ENCODE measurements around the gene SLC40A1.

Gene SLC40A1

DNA sequence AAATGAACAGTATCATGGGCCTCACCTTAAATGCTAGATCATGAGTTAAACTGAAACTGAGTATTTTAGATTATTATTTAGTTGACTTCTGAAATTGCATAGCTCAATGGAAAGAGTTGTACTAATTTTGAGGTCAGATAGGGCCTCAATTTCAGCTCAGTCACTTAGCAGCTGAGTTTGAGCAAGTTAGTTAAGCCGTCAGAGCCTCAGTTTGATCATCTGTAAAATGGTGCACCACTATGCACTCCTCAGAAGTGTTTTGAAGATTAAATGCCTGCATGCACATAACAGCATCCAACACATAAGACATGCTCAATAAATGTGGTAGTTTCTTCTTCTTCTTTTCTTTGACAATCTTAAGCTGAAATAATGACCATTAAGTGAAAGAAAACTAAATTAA is 42.5 kb upstream of the SLC40A1 start:
- TF ChIP-seq, protein P1, sequence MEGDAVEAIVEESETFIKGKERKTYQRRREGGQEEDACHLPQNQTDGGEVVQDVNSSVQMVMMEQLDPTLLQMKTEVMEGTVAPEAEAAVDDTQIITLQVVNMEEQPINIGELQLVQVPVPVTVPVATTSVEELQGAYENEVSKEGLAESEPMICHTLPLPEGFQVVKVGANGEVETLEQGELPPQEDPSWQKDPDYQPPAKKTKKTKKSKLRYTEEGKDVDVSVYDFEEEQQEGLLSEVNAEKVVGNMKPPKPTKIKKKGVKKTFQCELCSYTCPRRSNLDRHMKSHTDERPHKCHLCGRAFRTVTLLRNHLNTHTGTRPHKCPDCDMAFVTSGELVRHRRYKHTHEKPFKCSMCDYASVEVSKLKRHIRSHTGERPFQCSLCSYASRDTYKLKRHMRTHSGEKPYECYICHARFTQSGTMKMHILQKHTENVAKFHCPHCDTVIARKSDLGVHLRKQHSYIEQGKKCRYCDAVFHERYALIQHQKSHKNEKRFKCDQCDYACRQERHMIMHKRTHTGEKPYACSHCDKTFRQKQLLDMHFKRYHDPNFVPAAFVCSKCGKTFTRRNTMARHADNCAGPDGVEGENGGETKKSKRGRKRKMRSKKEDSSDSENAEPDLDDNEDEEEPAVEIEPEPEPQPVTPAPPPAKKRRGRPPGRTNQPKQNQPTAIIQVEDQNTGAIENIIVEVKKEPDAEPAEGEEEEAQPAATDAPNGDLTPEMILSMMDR (IDR thresholded peaks at IDR 0.05) = no peak

DNA sequence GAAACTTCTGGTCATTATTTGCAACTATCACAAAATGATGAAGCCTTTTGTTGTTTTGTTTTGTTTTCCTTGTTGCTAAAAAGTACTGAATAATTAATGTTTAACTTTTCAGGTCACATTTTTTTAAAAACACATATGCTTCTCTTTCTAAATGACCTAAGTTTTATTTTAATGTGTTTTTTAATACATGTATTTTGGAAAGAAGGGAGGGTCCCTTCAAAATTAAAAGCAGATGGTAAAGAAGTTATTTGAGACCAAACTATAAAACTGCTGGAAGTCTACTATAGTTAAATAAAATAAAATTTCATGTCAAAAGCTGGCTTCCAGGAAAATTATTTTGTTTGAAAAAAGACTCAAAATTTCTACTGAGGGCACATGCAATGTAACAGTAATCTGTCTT is 41.2 kb upstream of the SLC40A1 start:
- TF ChIP-seq, protein P1 (IDR thresholded peaks at IDR 0.05) = no peak

DNA sequence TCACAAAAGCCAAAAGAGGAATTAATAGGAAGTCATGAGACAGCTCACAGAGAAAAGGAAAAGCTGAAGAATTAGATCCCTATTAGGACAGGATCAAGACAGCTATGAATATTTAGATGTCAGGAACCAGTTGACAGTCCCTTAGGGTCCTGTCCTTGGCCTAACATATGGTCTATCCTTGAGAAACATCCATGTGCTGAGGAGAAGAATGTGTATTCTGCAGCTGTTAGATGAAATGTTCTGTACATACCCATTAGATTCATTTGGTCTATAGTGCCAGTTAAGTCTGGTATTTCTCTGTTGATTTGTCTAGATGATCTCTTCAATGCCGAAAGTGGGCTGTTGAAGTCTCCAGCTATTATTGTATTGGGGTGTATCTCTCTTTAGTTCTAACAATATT is 37.6 kb upstream of the SLC40A1 start:
- TF ChIP-seq, protein P1 (IDR thresholded peaks at IDR 0.05) = no peak

DNA sequence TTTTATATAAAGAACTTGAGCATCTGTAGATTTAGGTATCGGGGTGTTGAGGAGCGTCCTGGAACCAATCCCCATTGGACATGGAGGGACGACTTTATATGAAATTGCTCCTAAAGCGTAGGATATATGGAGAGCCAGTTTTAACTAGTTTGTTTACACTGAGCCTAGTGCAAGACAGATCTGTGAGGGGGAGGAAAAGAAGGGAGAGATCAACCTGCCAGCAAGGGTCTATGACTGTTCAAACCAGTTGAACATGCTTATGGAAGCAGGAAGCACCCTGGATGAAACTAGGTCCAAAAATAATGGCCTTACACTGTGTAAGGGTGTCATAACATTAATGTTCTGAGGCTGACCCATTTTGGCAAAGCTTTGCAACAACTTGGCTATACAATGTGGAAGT is 34.0 kb upstream of the SLC40A1 start:
- TF ChIP-seq, protein P1 (IDR thresholded peaks at IDR 0.05) = no peak

DNA sequence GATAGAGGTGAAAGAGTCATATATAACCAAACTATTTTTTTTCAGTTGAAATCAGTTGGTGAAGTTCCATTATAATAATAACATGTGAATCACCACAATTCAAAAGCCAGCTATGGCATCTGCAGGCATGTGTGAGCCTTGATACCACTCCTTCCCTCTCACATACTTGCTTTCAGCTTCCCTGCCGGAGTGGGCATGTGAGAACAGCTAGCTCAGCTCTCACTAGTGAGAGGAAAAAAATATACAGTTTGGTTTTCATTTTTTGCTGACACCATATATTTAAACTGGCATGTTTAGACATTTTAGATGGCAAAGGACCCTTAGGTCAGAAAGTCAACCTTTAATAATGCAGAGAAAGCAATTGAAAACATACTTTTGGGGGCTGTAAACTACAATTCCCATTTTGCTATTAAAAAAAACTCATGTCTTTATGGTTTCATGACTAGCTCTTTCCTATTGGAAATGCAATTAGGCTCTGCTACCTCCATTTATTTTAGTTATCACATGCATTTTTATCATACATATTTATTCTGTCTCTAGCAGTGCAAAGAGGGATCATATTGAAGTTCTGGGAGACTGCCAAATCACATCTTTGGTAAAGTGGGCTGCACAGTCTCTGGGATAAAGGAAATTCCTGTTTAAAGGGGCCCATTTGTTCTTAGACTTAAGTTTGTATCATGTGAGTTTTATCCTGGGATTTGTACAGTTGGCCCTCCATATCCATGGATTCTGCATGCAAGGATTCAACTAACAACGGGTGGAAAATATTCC is 33.2 kb upstream of the SLC40A1 start:
- TF ChIP-seq, protein P1 (IDR thresholded peaks at IDR 0.05) = no peak

DNA sequence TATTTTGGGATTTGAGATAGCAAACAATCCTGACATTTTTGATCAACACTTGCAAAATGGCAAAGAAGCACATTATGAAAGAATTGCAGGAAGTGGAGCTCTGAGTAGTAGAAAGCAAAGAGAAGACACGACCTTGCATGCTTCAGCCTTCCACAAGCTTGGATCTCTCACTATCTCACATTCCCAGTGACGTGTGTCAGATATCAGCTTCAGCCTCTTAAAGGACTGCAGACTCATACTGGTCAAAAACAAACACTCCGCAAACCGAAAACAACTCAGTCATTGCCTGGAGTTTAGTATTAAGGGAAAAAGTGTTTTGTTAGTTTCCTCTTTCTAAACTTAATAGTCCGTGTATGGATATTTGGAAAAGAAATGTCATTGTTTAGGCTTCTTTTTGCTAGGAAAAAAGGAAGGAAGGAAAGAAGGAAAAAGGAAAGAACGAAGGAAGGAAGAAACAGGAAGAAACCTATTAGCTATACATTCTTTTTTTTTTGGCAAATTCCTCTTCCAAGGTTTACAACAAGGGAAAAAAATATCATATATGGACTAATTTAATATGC is 32.6 kb upstream of the SLC40A1 start:
- TF ChIP-seq, protein P1 (IDR thresholded peaks at IDR 0.05) = no peak

DNA sequence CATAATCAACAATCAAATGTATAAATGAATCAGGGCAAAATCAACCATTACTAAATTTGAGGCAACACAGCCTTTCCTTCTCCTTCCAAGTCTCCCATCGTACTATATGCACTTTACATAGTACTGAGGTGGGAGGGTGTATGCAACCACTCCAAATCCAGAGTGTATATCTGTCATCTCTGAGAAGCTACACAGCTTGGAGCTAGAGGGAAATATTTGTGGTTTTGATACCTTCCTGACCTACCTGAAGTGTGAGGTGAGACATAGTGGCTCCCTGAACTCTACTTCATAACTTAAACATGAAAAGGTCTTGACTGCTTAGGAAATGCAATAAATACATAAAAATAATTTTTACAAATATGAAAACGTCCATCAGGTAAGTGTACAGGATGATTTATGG is 30.1 kb upstream of the SLC40A1 start:
- TF ChIP-seq, protein P1 (IDR thresholded peaks at IDR 0.05) = no peak

Data from LNCAP (cell line).